K562 (cell line): Measurements from ENCODE around the gene XBP1. TPM values are rescaled to one million over a fixed set of nuclear protein-coding genes. Genes with fewer than 3 reads are reported as not detected.

Experiments
- ATAC-seq: fragments of 200-7000 bp; cut with Tn5 transposase; 3 replicates; pipeline ENCODE4 v1.9.1; 2020; ENCODE audit warnings: moderate library complexity
- BruUV-seq: library from RNA; stranded (reverse); fragments of 400-500 nt; replicated peaks from 2 replicates; lab custom pipeline; 2021; lab: Mats Ljungman, UMichigan
- CTCF ChIA-PET: fragments of 300-600 bp; formaldehyde crosslinking; extraction: SDS; loops from one replicate; lab custom pipeline; 2021; ENCODE audit warnings: low intra/inter-chr PET ratio; lab: Yijun Ruan, JAX
- POLR2A ChIA-PET: fragments of 300-600, 350-650 bp; sonication (Branson Sonifier 250); formaldehyde crosslinking; extraction: SDS; loops from one replicate; lab custom pipeline; 2021; ENCODE audit warnings: antibody characterized with exemption, inconsistent platforms; lab: Yijun Ruan, JAX
- DNase-seq, 4 experiments: peaks; one replicate each; pipeline versions ENCODE4 v3.0.0 to v3.0.0-alpha.2; 2011 to 2018; ENCODE audit warnings: low spot score in 3 of 4, mixed read lengths in 3 of 4; ENCODE audit errors: extremely low read depth in 1 of 4
- FAIRE-seq: peaks from 2 replicates; lab custom pipeline; 2011; peaks lifted over from hg19 to GRCh38; lab: Jason Lieb, UNC
- H2AFZ ChIP-seq: 2 replicates; pipeline ENCODE4 v1.6.0; 2011; ENCODE audit warnings: low read depth, low read length, control low read depth, inconsistent platforms
- H3K27ac ChIP-seq: fragments of 200-600 bp; 3 replicates; pipeline ENCODE4 v1.8.0; 2011; ENCODE audit warnings: low read depth, mild to moderate bottlenecking, control low read depth, inconsistent platforms, low read length, moderate library complexity, mixed read lengths; ENCODE audit errors: extremely low read depth
- H3K27me3 ChIP-seq, 2 experiments: fragments of 300-600 bp in 1 of 2; 2 replicates in 1 of 2; 3 replicates in 1 of 2; pipeline versions ENCODE4 v1.6.0 to v1.8.0; 2011; ENCODE audit warnings: inconsistent platforms in 2 of 2, low read length in 2 of 2, mild to moderate bottlenecking in 1 of 2, mixed read lengths in 1 of 2, moderate library complexity in 1 of 2; ENCODE audit not compliant: control insufficient read depth in 2 of 2, insufficient read depth in 2 of 2
- H3K36me3 ChIP-seq: fragments of 300-600 bp; 3 replicates; pipeline ENCODE4 v1.8.0; 2011; ENCODE audit warnings: mild to moderate bottlenecking, low read length, inconsistent platforms; ENCODE audit not compliant: control insufficient read depth, insufficient read depth
- H3K4me1 ChIP-seq, 2 experiments: fragments of 200-600 bp in 1 of 2; replicated peaks in 1 of 2; 2 replicates in 1 of 2; 3 replicates in 1 of 2; pipeline versions ENCODE4 v1.5.1 to v1.8.0; 2011; ENCODE audit warnings: inconsistent platforms in 2 of 2, low read length in 2 of 2, mild to moderate bottlenecking in 1 of 2, mixed read lengths in 1 of 2, moderate library complexity in 1 of 2; ENCODE audit not compliant: control insufficient read depth in 2 of 2, insufficient read depth in 2 of 2
- H3K4me2 ChIP-seq: 2 replicates; pipeline ENCODE4 v1.6.1; 2011; ENCODE audit warnings: low read length, control low read depth, inconsistent platforms, mixed read lengths; ENCODE audit not compliant: insufficient read depth
- H3K4me3 ChIP-seq: fragments of 200-600 bp; sonication (generic), shearing (Covaris generic); 2 replicates; pipeline ENCODE4 v1.5.1; 2016; ENCODE audit warnings: control low read depth, inconsistent platforms
- H3K79me2 ChIP-seq: fragments of 200-600 bp; 3 replicates; pipeline ENCODE4 v1.8.0; 2011; ENCODE audit warnings: low read length, inconsistent platforms; ENCODE audit not compliant: control insufficient read depth, insufficient read depth
- H3K9ac ChIP-seq, 2 experiments: 2 replicates each; pipeline versions ENCODE4 v1.6.0 to v1.6.1; 2011; ENCODE audit warnings: low read depth in 2 of 2, low read length in 2 of 2, control low read depth in 1 of 2, inconsistent platforms in 1 of 2, mild to moderate bottlenecking in 1 of 2, mixed read lengths in 1 of 2; ENCODE audit not compliant: insufficient read depth in 1 of 2
- H3K9me1 ChIP-seq: one replicate; pipeline ENCODE4 v1.6.0; 2011; ENCODE audit warnings: inconsistent platforms, mild to moderate bottlenecking, low read length, moderate library complexity; ENCODE audit not compliant: control insufficient read depth, insufficient read depth
- H3K9me3 ChIP-seq: replicated peaks from 2 replicates; pipeline ENCODE4 v1.5.1; 2011; ENCODE audit warnings: low read depth, low read length, inconsistent platforms; ENCODE audit not compliant: control insufficient read depth, insufficient read depth
- H4K20me1 ChIP-seq: replicated peaks from 2 replicates; pipeline ENCODE4 v1.6.1; 2011; ENCODE audit warnings: low read length, inconsistent platforms, mixed read lengths; ENCODE audit not compliant: control insufficient read depth, insufficient read depth
- ATF4 ChIP-seq: fragments of 450-650 bp; formaldehyde crosslinking; IDR thresholded peaks from 2 replicates; pipeline ENCODE4 v1.4.0; 2022; ENCODE audit warnings: mild to moderate bottlenecking, moderate library complexity
- ATF7 ChIP-seq: fragments of 450-650 bp; IDR thresholded peaks from 2 replicates; pipeline ENCODE4 v1.7.1; 2014; ENCODE audit warnings: mild to moderate bottlenecking, moderate library complexity
- CXXC5 ChIP-seq: fragments of 250-450 bp; sonication (Bioruptor Pico); IDR thresholded peaks from 2 replicates; pipeline ENCODE4 v1.8.0; 2022; ENCODE audit warnings: inconsistent platforms, mild to moderate bottlenecking, moderate library complexity
- ELF1 ChIP-seq: fragments of 200-800 bp; sonication (Bioruptor generic); IDR thresholded peaks from 2 replicates; pipeline ENCODE4 v1.6.1; 2016; ENCODE audit warnings: missing genetic modification characterization, missing compliant biosample characterization
- ETS1 ChIP-seq: conservative IDR thresholded peaks from 2 replicates; pipeline ENCODE4 v1.6.1; 2011; ENCODE audit warnings: low read depth, mild to moderate bottlenecking, low read length; ENCODE audit not compliant: control insufficient read depth
- LEF1 ChIP-seq: fragments of 450-650 bp; IDR thresholded peaks from 2 replicates; pipeline ENCODE4 v1.6.1; 2016; ENCODE audit warnings: mild to moderate bottlenecking
- PREB ChIP-seq: sonication (generic); formaldehyde crosslinking; IDR thresholded peaks from 2 replicates; pipeline ENCODE4 v1.8.1; 2023; ENCODE audit warnings: mild to moderate bottlenecking, missing genetic modification reagents
- TARDBP ChIP-seq: fragments of 450-650 bp; IDR thresholded peaks from 2 replicates; pipeline ENCODE4 v1.6.1; 2016
- ZNF280A ChIP-seq: fragments of 450-650 bp; IDR thresholded peaks from 2 replicates; pipeline ENCODE4 v1.6.1; 2018; ENCODE audit warnings: mild to moderate bottlenecking, low read depth; ENCODE audit not compliant: partially characterized antibody
- ZNF584 ChIP-seq: fragments of 200-800 bp; sonication (Bioruptor generic); IDR thresholded peaks from 2 replicates; pipeline ENCODE4 v1.6.1; 2016; ENCODE audit warnings: low read depth, mild to moderate bottlenecking, missing genetic modification characterization, missing compliant biosample characterization
- WGBS: fragments of 100-300 bp; shearing (Covaris generic); methylation state at CpG from one replicate; pipeline ENCODE4 v1.1.6; 2016; ENCODE audit warnings: low coverage, mixed read lengths; ENCODE audit not compliant: insufficient coverage; ENCODE audit errors: missing lambda C conversion rate; 5-methylcytosine and 5-hydroxymethylcytosine counted together
- in situ Hi-C: fragments of 300-500 bp; cut with MboI; formaldehyde crosslinking; loops from 4 replicates; pipeline ENCODE4 v1.15.0; 2018; ENCODE audit warnings: inconsistent platforms, mixed read lengths
- intact Hi-C: fragments of 100-400 bp; cut with micrococcal nuclease; formaldehyde crosslinking; loops from 2 replicates; pipeline ENCODE4 v1.14.2; 2022
- polyA plus RNA-seq, 8 experiments: library from polyadenylated mRNA; depleted of rRNA in 4 of 8; stranded (reverse) in 5 of 8; unstranded in 3 of 8; fragments of >200 nt; fragmentation: Nextera tagmentation in 2 of 8; fragmentation: Illumina TruSeq in 1 of 8; extraction: Ambion mirVana in 2 of 8; extraction: Trizol in 1 of 8; gene quantifications; 2 replicates each; pipeline versions ENCODE4 v1.2.1 to v1.2.3, GENCODE V29; 2011 to 2014; ENCODE audit warnings: inconsistent platforms in 1 of 8, missing spikeins in 1 of 8
- total RNA-seq, 7 experiments: library from RNA; depleted of rRNA in 6 of 7; stranded (reverse); fragments of >200 nt in 6 of 7; fragmentation: Illumina TruSeq in 2 of 7; extraction: Trizol in 2 of 7; gene quantifications; 2 replicates each; pipeline versions ENCODE4 v1.2.1 to v1.2.3, GENCODE V29; 2011 to 2021; ENCODE audit warnings: low replicate concordance in 1 of 7

XBP1 gene
- total and polyA plus RNA-seq, 9 of the 15 experiments (the other 6 are each of a cell fraction or from before 2014, with no cell fraction given), result 25.0 to 218 (median 94.6) TPM

GRCh38 chr22:28841111-28841510, 40.7 kb upstream of the XBP1 start:
- Histone ChIP-seq H2AFZ (no peak overlapping the region), H4K20me1 (no peaks in the 10 kb centered on the region), H3K9ac (no peak overlapping the region), H3K4me3 (no peak overlapping the region), H3K9me3 (no peaks in the 10 kb centered on the region), H3K9me1 (no peaks in the 10 kb centered on the region), H3K27me3 (no peaks in the 10 kb centered on the region), H3K4me2 (no peak overlapping the region), H3K36me3 (no peaks in the 10 kb centered on the region), H3K4me1 (no peaks in the 10 kb centered on the region; a peak in 1 of 5 replicates), H3K27ac (no peak overlapping the region), H3K79me2 (no peaks in the 10 kb centered on the region)
- ChIA-PET POLR2A (no interaction called here), CTCF (no interaction called here)
- FAIRE-seq (no peak), ATAC-seq (no peak), DNase-seq (no peak)
- BruUV-seq, result no TSS peak
- WGBS, result 60% methylated on average over 5 of the region's 5 CpGs
- in situ Hi-C loops, result no loop called here
- TF ChIP-seq ATF4 (CRISPR knock-in tag) (no peak), ELF1 (tag) (no peak), LEF1 (no peak), ATF7 (no peak), ZNF584 (CRISPR knock-in tag) (no peak)
- intact Hi-C loops, result no loop called here

GRCh38 chr22:28838971-28839370, 38.6 kb upstream of the XBP1 start:
- H3K79me2 ChIP-seq, result no peaks in the 10 kb centered on the region
- H3K4me1 ChIP-seq, result peaks cover 0 to 4% of the 10 kb centered on the region in 2 experiments; a peak in 1 of 5 replicates
- FAIRE-seq (no peak), ATAC-seq (no peak), DNase-seq (no peak)
- H3K27ac ChIP-seq, result no peak overlapping the region
- CTCF ChIA-PET, result no interaction called here
- in situ Hi-C loops, result loop anchor here (10.0 kb wide), 1 partner anchor 814 kb away; no protein-coding TSS in a partner anchor
- H3K9me3 ChIP-seq, result no peaks in the 10 kb centered on the region
- no peak overlapping the region for H3K4me2 ChIP-seq
- no peak overlapping the region for H3K4me3 ChIP-seq
- H3K9ac ChIP-seq, result no peak overlapping the region
- no peaks in the 10 kb centered on the region for H4K20me1 ChIP-seq
- H3K9me1 ChIP-seq, result no peaks in the 10 kb centered on the region
- POLR2A ChIA-PET, result no interaction called here
- no peaks in the 10 kb centered on the region for H3K27me3 ChIP-seq
- no TSS peak for BruUV-seq
- H2AFZ ChIP-seq, result no peak overlapping the region
- WGBS, result 25% methylated on average over 4 of the region's 5 CpGs
- H3K36me3 ChIP-seq, result no peaks in the 10 kb centered on the region
- intact Hi-C loops, result no loop called here
- TF ChIP-seq PREB (CRISPR knock-in tag) (no peak), TARDBP (no peak), ETS1 (no peak), CXXC5 (CRISPR knock-in tag) (no peak), ZNF280A (no peak)
